Measurements from ENCODE around the gene ZFP1. TPM values are rescaled to one million over a fixed set of nuclear protein-coding genes. Genes with fewer than 3 reads are reported as not detected.
"Not testable (repeated sequence)": the region's sequence is repeated elsewhere in the genome, so short reads cannot be mapped to it uniquely, and the experiment has no call there.

The ZFP1 gene
- polyA plus RNA-seq, 4 donors, result 21.7 to 25.9 (median 23.1) TPM

DNA sequence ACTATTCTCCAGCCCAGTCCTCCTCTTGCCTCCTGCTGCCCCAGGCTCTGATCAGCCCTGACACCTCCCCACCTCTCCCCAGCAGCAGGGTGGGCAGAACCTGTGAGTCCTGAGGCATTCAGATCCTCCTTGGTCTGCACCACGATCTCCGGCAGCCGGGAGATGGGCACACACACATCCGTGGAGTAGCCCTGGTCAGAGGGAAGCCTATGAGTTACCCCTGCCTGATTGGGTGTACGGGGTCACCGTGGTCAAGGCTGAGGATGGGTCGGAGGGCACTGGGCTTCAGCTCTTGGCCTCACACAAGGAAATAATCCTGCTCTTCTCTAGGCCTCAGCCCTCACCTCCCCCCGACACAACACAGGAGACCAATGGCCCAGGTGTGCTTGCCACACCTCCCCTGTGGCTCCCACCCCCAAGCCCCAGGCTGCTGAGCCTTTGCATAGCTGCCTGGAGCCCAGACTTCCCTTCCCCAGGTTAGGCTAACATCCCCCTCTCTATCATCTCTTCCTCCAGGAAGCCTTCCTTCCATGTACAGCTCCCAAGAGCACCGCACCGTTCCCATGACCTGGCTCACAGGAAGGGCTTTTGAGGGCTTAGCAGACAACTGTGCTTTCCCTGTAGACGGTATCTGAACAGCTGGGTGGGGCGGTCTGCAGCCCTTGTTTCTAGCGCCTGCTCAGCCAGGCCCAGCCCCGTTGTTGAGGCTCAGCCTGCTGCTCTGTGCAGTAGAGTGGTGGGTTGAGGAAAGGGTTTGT lies 35.4 kb upstream of the ZFP1 start:
- DNase-seq (ENCODE audit: low read depth in 4 of 4, low spot score in 2 of 4), result no peak

DNA sequence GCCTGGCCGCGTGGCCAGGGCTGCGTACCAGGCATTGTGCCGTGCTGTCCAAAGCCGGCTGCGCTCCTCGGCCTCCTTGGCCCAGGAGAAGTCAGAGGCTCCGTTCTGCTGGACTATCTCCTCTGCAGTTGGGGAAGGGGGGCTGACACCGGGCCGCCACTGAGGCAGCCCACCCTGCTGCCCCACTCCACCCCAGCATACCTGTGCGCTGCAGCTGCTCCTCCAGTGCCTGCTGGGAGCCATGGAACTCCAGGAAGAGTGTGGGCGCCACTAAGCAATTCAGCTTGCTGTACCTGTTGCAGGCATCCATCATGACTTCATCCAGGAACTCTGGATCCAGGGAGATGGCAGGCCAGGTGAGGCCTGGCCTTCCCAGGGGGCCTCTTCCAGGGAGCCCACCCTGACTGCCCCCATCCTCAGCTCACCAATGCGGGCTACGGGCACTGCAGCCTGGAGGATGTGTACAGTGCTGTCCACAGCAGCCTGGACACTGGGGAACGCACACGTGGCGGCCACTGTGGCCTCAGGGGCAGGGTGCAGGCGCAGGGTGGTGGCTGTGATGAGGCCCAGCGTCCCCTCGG lies 34.7 kb upstream of the ZFP1 start:
- DNase-seq (ENCODE audit: low read depth in 4 of 4, low spot score in 2 of 4), result no peak

DNA sequence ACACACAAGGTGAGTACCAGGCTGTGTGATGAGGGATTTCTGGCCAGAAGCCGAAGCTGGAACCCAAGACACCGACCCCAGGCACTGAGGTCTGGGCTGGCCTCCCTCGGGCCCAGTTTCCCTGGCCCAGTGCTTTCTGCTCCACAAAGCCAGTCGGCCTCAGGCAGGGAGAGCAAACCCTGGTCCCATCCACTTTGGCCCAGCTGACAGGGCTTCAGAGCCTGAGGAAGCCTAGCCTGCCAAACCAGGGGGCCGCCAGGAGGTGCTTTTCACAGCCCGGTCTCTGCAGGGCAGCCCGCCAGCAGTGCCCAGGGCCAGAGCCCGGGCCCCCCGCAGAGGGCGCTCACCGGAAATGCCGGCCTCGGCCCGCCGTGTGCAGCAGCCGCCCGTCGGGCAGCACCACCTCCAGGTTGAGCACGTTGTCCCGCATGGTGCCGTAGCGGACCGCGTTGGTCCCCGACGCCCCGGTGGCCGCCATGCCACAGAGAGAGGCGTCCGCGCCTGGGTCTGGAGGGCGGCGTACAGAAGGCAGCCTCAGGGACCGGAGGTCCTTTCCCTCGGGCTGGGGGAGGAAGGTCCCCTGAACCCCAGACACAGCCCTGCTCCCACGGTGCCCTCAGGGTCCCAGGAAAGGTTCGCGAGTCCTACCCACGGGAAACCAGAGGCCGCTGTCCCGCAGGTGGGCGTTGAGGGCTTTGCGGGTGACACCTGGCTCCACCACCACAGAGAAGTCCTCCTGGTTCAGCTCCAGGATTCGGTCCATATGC lies 34.0 kb upstream of the ZFP1 start:
- no peak for DNase-seq (ENCODE audit: low read depth in 4 of 4, low spot score in 2 of 4)

DNA sequence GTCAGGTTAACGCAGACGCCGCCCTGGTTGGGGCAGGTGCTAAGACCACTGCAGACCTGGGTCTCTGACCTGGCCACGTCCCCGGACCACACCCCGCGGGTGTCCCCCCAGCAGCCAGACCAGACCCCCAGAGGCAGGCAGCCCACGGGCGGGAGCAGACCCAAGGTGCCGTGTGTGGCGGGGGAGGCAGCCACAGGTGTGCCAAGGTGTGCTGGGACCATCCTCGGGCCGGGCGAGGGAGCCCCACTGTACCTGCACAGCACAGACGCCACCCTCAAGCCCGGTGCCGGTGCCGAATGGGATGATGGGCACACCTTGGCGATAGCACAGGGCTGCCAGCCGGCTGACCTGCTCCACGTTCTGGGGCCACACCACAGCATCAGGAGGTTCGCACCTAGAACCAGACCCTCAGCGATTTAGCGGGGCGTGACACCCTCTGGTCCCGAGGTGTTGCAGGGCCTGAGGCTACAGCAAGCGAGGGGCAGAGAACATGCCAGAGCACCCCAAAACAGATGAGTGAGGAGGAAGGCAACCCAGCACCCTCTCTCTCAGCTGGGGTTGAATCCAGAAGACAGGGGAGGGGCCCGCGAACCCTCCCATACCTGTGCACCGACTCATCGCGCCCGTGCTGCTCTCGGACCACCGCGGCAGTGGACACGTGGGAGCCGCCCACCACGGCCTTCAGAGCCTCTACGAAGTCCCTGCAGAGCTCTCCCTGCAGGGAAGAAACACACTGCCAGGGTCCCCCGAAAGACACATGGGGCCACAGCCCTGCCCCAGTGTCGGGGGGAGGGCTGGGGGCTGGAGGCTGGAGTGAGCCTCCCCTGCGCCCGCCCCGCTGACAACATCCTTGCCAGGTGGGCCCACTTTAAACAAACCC lies 33.1 kb upstream of the ZFP1 start:
- DNase-seq (ENCODE audit: low read depth in 4 of 4, low spot score in 2 of 4), result no peak

DNA sequence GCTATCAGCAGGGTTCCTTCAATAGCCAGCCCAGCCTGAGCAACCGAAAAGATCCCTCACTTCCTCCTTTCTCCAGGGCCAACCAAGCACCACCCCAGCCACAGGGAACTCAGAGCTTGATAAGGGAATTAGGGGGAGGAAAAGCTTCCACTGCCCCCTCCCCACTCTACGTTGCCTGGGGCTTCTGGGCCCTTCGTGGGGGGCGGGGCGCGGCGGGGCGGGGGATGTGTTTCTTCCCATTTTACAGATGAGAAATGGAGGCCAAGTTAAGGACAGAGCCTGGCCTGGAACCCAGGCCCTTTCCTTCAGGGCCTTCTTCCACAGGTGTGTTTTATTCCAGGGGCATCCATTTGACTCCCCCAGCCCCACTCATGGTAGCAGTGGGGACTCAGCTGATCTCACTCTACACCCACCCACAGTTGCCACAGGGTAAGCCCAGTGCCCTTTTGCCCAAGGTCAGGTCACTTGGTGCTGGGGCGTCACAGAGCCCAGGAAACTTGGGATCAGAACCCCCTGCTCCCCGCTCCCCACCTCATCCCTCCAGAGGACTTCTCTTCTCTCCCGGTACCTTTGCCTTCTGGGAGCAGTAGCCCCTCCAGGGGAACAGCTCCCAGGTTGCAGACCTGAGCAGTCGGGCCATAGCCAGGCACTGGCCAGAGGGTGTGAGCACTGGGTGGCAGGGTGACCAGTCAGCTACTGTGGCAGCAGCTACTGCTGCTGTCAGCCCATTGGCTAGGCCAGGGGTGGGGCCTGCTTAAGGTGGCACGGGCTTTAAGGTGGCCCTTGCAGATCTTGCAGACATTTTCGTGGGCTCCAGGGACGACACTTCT lies 32.0 kb upstream of the ZFP1 start, which contains the start of gene LDHD:
TSS of gene LDHD (minus strand) at position 700 of the 830 bp plus-strand sequence. CDS start at position 640, 60 bp downstream.
- DNase-seq (ENCODE audit: low read depth in 4 of 4, low spot score in 2 of 4), result no peak

DNA sequence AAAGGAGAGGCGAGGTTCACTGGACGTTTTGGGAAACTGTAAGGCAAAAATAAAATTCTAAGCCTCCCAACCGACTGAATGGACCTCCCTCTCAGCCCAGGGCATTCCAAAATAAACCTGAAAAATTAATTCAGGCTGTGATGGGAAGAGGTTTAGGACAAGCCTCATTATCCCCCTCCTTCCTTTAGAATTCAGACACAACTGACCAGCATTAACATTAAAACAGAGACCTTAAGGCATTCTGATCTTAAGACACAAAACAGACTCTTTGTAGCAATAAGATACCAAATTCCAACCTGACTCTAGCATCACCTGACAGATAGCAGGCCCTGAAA lies 31.4 kb upstream of the ZFP1 start:
- no peak for DNase-seq (ENCODE audit: low read depth in 4 of 4, low spot score in 2 of 4)

DNA sequence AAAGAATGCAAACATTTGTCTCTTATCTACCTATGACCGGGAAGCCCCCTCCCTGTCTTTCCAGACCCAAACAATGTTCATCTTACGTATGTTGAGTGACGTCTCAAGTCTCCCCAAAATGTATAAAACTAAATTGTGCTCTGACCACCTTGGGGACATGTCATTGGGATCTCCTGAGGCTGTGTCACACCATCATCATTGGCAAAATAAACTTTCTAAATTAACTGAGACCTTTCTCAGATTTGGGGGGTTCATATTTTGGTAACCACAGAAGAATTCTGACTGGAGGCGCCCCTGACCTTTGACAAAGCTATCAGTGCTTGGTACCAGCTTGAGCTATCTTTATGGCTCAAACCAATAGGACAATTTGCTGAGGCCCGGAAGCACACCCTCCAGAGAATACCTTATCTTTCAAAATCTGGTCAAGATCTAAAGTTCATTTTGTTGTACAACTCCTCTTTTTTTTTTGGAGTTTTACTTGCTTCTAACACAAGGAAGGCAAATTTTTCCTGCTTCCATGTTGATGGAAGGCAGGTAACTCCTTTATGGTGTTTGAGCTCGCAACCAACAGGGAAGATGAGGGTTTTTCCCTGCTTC lies 29.3 kb upstream of the ZFP1 start:
- DNase-seq (ENCODE audit: low read depth in 4 of 4, low spot score in 2 of 4), result no peak

DNA sequence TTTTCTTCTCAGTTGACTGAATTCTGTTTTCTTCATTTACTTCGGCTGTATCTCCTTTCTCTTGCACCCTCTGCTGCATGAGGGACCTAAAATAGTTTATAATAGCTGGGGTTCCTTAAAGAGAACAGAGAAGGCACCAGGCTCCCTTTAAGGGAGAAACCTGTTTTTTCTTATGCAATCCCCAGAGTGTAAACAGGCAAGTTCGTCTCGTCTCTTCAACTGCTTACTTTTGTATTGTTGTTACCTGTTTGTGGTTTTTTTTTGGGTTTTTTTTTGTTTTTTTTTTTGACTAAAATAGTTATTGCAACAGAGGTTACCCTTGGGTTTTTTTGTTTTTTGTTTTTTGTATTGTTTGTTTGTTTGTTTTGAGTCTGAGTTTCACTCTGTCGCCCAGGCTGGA lies 28.1 kb upstream of the ZFP1 start:
- no peak for DNase-seq (ENCODE audit: low read depth in 4 of 4, low spot score in 2 of 4)

DNA sequence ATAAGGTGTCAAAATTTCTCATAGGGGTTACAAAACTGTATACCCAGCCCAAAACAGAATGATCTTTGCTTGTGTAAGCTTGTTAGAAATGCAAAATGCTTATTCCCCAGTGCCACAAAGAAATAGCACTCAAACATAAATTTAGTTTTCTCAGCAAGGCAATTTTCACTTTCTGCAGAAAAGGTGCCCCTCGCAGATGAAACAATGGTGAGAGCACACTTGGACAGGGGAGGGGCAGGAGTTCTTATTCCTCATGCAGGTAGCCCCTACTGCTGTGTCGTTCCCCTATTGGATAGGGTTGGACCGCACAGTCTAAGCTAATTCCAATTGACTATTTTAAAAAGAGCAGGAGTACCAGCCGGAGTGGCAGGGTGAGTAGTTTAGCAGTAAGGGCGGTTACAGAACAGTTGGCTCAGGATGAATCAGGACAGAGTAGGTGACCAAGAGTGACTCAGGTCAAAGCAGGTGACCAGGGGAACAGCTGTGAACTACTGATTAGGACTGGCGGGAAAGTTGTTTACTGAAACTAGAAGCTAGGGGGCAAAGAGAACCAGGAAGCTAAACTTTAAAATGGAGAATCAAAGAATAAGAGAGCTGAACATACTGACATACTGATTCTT lies 26.3 kb upstream of the ZFP1 start:
- no peak for DNase-seq (ENCODE audit: low read depth in 4 of 4, low spot score in 2 of 4)

DNA sequence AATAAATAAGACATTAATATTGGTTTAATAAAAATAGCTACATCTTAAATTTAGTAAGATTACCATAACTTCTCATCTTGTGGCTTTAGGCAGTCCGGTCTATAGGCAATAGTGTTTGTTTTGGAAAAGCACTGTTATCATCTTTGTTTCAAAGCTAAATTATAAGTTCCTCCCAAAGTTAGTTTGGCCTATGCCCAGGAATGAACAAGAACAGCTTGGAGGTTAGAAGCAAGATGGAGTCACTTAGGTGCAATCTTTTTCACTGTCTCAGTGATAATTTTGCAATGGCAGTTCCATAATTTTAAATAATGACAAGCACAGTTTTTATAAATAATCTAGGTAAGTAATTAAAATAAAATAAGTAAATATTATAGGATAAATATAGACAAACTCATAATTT lies 25.7 kb upstream of the ZFP1 start:
- DNase-seq (ENCODE audit: low read depth in 4 of 4, low spot score in 2 of 4), result no peak

DNA sequence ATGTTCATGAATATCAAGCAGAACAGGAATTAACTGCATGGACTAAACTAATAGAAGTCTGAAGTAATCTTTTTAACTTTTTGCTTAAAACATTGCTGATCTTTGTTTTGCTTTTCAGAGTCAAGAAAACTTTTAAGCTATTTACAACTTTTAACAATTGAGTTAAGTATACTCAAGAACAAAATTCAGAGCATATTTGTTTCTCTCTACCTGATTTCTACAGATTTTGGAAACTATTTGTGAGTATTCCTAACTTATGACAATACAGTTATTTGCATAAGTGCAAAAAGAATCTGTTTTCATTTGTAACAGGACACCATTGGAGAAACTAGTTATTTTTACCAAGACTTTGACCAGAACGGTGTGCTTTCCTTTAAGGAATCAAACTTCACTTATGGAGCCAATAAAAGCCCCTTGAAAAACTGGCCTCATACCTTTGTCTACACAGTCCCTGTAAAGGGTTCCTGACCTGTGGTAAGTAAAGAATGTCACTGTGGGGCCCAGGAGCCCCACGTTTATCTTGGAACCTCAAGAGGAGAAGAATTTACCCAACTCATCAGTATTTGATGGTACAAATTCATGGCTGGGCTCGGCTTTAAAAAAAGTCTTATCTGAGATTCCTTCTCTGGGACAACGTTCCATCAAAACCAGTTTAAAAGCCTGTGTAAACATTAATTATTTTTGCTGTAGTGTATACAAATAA lies 20.5 kb upstream of the ZFP1 start:
- DNase-seq (ENCODE audit: low read depth in 4 of 4, low spot score in 2 of 4), result no peak

DNA sequence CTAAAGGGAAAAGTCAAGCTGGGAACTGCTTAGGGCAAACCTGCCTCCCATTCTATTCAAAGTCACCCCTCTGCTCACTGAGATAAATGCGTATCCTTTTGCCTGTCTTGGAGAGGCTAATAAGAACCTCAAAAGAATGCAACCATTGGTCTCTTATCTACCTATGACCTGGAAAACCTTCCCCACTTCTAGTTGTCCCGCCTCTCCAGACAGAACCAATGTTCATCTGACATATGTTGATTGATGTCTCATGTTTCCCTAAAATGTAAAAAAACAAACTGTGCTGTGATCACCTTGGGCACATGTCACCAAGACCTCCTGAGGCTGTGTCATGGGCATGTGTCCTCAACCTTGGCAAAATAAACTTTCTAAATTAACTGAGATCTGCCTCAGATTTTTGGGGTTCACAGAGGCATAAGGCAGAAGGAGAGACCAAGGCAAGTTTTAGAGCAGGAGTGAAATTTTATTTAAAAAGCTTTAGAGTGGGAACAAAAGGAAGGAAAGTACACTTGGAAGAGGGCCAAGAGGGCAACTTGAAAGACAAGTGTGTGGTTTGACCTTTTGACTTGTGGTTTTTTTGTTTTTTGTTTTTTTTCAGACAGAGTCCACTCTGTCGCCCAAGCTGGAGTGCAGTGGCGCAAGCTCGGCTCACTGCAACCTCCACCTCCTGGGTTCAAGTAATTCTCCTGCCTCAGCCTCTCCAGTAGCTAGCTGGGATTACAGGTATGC lies 18.7 kb upstream of the ZFP1 start:
- DNase-seq (ENCODE audit: low read depth in 4 of 4, low spot score in 2 of 4), result not testable (repeated sequence)

DNA sequence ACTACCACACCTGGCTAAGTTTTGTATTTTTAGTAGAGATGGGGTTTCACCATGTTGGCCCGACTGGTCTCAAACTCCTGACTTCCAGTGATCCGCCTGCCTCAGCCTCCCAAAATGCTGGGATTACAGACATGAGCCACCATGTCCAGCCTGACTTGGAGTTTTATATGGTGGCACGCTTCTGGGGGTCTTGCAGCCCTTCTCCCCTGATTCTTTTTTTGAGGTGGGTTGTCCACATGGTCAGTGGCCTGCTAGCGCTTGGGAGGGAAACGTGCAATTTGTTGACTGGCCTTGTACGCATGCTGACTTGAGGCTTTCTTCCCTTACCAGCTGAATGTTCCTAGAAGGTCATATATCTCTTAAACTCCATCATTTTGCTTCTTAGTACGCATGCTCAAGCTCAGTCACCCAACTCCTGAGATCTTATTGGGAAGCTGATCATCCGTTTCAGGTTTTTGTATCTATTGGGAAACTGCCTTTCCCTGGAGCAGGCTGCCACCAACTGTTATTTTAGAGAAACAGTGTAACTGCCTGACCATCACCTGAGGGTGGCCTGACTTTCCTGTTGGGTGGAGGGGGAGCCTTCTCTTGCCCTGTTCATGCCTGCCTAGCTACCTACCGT lies 18.1 kb upstream of the ZFP1 start:
- no peak for DNase-seq (ENCODE audit: low read depth in 4 of 4, low spot score in 2 of 4)

DNA sequence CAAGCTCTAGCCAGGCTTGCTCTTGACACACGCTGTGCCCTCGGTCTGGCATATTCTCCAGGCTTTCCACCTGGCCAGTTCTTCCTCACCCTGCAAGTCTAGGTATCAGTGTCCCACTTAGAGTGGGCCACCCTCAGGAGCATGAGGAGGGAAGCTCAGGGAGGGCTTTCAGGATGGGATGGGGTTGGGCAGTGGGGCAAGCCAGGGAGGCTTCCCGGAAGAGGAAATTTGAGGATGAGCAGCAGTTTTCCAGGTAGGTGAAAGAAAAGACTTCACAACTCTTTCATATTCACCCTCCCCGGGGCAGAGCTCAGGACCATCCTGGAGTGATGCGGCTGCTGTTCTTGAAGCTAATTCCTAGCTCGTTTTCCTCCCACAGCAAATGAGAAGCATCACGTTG lies 17.2 kb upstream of the ZFP1 start:
- no peak for DNase-seq (ENCODE audit: low read depth in 4 of 4, low spot score in 2 of 4)

DNA sequence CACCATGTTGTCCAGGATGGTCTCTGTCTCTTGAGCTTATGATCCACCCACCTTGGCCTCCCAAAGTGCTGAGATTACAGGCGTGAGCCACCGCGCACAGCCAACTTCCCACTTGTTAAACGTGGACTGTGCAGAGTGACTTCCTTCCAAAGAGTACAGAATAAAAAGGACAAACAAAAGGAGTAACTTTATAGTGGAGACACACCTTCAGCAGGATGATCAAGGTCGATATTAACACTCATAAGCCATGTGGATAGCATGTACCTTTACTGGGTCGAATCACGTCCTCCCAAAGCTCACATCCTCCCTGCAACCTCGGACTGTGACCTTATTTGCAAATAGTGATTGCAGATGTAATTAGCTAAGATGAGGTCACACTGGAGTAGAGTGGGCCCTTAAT lies 10.1 kb upstream of the ZFP1 start:
- DNase-seq (ENCODE audit: low read depth in 4 of 4, low spot score in 2 of 4), result no peak

DNA sequence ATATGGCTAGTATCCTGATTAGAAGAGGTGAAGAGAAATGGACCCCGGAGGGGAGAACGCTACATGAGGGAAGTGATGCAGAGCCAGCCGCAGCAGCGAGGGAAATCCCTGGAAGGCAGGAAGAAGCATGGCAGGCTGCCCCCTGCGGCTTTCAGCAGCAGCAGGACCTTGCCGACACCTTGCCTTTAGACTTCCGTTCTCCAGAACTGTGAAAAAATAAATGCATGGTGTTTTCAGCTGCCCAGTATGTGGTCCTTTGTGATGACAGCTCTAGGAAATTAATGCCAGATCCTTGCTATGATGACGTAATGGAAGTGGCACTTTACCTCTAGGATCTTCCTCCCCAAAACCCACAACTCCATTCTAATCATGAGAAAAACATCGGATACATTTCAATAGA lies 9.7 kb upstream of the ZFP1 start:
- no peak for DNase-seq (ENCODE audit: low read depth in 4 of 4, low spot score in 2 of 4)

DNA sequence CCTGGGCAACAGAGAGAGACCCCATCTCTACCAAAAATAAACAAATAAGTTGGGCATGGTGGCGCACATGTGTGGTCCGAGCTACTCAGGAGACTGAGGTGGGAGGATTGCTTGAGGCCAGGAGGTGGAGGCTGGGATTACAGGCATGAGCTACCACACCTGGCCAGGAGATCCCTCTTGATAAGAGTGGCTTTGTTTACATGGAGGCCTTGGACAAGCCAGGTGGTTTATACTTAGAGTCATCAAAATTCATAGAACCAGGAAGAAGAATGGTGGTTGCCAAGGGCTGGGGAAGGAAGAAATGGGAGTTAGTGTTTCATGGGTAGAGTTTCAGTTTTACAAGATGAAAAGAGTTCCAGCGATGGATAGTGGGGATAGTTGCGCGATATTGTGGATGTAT lies 8.8 kb upstream of the ZFP1 start:
- no peak for DNase-seq (ENCODE audit: low read depth in 4 of 4, low spot score in 2 of 4)
